ENCODE data around the gene HIVEP3.

DNA sequence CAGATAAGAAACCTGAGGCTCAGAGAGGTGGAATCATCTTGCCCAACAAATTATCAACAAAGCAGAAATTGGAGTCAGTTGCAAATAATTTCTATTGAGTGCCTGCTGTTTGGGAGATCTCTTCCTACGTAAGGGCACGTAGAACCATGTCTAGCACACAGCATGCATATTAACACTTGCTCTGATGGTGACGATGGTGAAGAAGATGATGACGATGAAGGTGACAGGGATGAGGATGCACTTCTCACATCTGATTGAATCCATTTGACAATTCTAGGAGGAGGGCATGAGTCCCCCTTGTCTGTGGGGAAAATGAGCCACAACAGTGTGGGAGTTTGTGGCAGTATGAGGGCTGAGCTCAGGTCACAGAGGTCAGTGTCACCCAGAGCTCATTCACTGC, 183.6 kb downstream of the HIVEP3 start:
- no peak for TF ChIP-seq EZH2 (IDR thresholded peaks at IDR 0.05)
- TF ChIP-seq, protein P1, sequence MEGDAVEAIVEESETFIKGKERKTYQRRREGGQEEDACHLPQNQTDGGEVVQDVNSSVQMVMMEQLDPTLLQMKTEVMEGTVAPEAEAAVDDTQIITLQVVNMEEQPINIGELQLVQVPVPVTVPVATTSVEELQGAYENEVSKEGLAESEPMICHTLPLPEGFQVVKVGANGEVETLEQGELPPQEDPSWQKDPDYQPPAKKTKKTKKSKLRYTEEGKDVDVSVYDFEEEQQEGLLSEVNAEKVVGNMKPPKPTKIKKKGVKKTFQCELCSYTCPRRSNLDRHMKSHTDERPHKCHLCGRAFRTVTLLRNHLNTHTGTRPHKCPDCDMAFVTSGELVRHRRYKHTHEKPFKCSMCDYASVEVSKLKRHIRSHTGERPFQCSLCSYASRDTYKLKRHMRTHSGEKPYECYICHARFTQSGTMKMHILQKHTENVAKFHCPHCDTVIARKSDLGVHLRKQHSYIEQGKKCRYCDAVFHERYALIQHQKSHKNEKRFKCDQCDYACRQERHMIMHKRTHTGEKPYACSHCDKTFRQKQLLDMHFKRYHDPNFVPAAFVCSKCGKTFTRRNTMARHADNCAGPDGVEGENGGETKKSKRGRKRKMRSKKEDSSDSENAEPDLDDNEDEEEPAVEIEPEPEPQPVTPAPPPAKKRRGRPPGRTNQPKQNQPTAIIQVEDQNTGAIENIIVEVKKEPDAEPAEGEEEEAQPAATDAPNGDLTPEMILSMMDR (IDR thresholded peaks at IDR 0.05), result no peak
